GM19468 (cell line): ENCODE data around the gene DNAJC28.
"Not testable (repeated sequence)": the region's sequence is repeated elsewhere in the genome, so short reads cannot be mapped to it uniquely, and the experiment has no call there.

Experiments used
- ATAC-seq: cut with Tn5 transposase; IDR thresholded peaks from one replicate; pipeline ENCODE4 v1.9.1; 2021; ENCODE audit warnings: mild to moderate bottlenecking, moderate library complexity, moderate number of reproducible peaks; ENCODE audit not compliant: unreplicated experiment; ENCODE audit errors: extremely low read depth

Gene DNAJC28

DNA sequence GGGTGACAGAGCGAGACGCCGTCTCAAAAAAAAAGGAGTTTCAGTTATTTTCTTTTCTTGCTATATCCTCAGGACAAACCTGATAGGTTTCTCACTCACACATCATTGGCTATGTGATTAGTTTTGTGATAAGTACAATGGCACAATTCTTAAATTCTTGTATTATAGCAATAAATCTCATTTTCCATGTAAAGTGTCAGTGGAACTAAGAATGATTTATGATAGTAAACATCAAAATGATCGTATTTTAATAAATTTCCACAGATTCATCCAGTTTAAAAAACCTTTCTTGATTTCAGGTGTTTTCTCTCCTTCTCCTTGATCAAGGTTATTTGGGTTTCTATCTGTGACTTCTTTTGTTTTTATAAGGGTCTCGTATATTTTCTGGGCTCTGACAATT lies 3.5 kb downstream of the DNAJC28 start:
- ATAC-seq = no peak

DNA sequence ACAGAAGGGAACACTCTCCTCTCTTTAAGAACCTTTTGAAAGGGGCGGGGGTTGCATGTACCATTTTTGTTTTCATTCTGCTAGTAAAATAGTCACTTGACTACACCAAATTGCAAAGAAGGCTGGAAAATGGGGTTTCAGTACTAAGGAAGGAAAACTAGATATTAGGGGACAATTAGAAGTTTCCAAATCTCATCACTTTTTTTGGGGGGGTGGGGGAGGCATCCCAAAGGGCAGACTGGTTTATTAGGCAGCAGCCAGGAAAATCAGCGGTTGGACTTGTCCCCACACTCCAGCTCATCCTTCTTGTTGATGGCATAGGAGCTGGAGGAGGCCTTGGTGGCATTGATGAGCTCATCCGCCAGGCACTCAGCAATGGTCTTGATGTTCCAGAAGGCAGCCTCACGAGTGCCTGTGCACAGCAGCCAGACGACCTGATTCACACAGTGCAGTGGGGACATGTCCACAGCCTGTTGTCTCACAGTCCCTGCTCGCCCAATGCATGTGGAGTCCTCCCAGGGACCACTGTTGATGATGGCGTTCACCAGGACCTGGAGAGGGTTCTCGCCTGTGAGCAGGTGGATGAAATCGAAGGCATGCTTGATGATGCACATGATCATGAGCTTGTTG lies 10.1 kb downstream of the DNAJC28 start:
- no peak for ATAC-seq

DNA sequence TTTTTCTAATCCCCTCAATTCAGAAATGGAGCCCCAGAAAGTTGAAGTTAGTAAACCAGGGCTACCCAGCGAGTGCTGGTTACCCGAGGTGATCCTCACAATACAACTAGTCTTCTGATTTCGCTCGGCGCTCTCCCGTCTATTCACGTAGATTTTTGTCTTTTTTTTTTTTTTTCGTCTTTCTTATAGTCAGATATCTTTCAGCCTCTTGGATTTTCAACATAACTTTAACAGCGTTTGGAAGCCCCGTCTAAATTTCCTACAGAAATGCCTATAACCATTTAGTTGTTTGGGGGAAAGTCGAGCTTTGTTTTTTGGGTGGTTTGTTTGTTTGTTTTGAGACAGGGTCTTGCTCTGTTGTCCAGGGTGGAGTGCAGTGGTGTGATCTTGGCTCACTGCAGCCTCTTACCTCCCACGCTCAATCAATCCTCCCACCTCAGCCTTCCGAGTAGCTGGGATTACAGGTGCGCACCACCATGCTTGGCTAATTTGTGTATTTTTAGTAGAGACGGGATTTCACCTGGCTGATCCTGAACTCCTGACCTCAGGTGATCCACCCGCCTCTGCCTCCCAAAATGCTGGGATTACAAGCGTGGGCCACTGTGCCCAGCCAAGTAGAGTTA lies 10.9 kb downstream of the DNAJC28 start:
- no peak for ATAC-seq

DNA sequence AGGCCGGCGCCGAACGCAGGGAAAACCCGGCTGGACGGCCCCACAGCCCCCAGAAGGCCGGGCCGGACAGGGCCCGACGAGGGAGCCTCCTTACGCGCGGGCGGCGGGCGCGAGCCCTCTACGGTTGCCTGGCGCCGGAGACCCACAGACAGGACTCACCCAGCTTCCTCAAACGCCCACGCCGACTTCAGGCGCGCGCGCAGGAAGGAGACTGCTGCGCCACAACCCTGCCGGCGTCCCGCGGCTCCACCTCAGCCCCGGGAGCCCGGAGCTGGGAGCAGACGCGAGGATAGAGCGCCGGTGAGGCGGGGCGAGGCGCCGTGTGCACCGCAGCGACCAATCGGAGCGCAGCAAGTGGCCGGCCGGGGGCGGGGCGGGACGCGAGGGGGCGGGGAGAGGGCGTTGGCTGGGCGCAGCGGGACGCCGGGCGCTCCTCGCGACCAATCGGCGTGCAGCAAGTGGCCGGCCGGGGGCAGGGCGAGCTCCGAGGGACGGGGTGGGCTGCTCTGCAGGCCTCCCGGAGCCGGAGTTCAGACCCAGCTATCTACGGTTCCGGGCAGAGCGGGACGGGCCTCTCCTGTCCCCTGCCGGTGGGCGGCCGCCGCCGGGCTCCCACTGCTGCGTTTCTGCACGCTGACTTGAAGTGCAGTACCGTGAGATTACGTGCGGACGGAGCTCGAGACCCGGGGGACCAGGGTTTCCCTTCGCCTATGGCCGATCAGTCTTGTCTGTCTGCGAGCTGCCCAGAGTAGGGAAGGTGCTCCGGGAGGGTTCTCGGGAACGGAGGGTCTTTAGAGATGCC lies 11.6 kb downstream of the DNAJC28 start, which contains the start of gene TMEM50B:
Gene TMEM50B, minus strand, starts transcription at position 296 of the 802 bp plus-strand sequence. CDS start 11,089 bp downstream, outside the sequence.
- ATAC-seq = peak; percentile 88

DNA sequence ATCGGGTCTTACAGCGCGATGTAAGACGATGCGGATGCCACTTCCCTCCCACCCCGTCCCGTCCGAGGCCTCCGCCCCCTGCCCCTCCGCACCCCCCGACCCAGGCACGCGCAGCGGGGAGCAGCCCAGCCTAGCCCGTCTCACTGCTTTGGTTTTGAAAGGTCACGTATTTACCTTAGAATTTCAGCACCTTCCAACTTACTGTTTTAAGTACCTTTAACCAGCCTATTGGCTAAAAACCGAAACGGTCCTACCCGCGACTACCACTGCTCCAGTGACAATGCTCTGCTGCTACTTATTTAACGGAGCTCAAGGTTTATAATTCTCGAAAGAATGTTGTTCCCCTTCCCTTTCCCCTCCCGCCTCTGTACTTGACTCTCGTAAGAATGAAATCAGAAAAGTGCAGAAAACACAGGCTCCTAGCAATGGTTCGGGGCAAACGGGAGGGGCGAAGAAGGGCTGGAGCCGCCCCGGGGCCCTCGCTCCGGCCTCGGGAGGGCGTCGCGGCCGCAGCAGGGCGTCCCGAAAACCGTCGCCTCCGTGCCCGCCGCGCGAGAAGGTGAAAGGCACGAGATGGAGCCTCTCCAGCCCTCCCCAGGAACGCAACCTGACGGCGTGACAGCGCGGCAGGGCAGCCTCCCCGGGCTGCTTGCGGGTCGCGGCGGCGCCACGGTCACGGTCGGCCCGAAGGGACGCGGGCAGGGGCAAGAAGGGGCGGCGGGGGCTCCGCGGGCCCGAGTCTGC lies 12.4 kb downstream of the DNAJC28 start:
- ATAC-seq = no peak

DNA sequence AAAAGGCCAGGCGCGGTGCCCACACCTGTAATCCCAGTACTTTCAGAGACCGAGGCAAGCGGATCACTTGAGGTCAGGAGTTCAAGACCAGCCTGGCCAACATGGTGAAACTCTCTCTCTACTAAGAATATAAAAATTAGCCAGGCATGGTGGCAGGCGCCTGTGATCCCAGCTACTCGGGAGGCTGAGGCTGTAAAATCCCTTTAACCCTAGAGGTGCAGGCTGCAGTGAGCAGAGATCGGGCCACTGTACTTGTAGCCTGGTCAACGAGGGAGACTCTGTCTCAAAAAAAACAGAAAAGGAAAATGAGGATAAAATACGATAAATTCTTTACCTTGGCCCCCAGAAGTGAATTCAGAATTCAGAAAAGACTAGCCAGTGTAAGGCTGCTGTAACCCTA lies 13.3 kb downstream of the DNAJC28 start:
- ATAC-seq = no peak

DNA sequence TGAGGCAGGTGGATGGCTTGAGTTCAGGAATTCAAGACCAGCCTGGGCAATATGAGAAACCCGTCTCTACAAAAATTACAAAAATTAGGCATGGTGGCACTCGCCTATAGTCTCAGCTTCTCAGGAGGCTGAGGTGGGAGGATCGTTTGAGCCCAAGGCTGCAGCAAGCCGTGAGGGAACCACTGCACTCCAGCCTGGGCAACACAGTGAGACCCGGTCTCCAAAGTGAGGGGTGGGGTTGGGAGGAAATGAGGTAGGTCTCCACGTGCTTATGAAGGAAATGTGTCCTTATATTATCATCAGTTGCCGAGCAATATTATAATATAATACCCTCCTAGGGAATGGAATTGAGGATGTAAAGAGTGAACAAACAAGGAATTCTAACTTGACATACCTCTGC lies 14.4 kb downstream of the DNAJC28 start:
- no peak for ATAC-seq

DNA sequence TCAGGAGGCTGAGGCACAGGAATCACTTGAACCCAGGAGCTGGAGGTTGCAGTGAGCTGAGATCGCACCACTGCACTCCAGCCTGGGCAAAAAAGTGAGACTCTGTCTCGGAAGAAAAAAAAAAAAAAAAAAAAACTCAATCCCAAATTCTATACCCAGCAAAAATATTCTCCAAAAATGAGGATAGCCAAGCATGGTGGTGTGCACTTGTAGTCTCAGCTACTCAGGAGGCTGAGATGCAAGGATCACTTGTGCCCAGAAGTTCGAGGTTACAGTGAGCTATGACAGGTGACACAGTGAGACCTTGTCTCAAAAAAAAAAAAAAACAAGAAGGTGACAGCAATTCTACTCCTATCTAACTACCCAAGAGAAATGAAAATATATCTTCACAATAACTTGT lies 18.2 kb downstream of the DNAJC28 start:
- no peak for ATAC-seq

DNA sequence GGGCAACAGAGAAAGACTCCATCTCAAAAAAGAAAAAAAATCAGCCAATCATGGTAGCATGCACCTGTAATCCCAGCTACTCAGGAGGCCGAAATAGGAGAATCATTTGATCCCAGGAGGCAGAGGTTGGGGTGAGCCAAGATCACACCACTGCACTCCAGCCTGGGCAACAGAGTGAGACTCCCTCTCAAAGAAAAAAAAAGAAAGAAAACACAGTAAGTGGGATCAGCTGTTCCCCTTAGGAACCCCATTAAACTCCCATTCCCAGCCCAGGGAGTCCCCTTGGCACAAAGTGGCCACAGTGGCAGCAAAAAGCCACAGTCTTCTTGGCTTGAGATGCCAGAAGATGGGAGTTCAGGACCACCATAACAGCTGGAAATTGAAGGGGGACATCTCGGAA lies 20.8 kb downstream of the DNAJC28 start:
- ATAC-seq = no peak

DNA sequence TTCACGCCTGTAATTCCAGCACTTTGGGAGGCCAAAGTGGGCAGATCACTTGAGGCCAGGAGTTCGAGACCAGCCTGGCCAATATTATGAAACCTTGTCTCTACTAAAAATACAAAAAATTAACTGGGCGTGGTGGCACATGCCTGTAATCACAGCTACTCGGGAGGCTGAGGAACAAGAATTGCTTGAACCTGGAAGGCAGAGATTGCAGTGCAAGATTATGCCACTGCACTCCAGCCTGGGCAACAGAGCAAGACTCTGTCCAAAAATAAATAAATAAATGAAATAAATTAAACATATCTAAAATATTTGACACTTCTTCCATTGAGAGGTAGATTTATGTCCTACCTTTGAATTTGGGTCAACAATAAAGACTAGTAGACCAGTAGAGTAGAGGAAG lies 22.3 kb downstream of the DNAJC28 start:
- ATAC-seq = not testable (repeated sequence)

DNA sequence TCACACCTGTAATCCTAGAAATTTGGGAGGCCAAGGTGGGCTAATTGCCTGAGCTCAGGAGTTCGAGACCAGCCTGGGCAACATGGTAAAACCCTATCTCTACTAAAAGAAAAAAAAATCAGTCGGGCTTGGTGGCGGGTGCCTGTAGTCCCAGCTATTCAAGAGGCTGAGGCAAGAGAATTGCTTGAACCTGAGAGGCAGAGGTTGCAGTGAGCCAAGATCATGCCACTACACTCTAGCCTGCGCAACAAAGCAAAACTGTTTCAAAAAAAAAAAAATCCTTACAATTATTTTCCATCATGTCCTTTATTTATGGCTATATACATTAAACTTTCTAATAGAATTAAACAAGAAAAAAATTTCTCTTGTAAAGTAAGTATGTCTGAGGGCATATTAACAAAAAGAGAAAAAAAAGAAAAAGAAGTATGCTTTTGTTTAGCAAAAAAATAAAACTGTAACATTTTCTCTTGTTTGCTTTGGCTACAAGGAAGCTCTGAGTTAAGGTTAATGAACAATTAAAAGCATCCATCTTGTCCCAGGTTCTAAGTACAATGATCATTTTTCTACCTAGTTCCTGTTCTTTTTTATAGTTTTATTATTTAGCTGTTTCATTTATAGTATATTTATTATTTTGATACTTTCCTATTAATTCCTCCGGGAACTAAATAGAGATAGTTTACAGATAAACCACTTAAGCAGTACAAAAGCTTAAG lies 29.8 kb downstream of the DNAJC28 start:
- no peak for ATAC-seq

DNA sequence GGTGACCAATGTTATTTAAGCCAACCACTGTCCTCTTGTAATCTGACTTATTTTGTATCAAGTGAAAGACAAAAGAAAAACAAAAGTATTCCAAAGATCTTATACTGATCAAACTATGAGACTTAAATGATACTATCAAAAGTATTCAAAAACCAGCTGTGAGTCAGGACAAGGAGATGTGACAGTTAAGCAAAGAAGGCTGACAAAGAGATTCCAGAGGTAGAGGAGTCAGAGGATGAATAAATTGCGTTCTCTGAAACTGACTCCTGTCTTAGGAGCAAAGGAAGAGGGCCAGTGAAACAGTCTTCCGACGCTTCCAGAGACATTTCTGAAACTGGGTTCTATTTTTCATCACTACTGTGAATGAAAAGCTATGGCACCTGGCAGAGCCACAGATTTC lies 32.7 kb downstream of the DNAJC28 start:
- ATAC-seq = no peak

DNA sequence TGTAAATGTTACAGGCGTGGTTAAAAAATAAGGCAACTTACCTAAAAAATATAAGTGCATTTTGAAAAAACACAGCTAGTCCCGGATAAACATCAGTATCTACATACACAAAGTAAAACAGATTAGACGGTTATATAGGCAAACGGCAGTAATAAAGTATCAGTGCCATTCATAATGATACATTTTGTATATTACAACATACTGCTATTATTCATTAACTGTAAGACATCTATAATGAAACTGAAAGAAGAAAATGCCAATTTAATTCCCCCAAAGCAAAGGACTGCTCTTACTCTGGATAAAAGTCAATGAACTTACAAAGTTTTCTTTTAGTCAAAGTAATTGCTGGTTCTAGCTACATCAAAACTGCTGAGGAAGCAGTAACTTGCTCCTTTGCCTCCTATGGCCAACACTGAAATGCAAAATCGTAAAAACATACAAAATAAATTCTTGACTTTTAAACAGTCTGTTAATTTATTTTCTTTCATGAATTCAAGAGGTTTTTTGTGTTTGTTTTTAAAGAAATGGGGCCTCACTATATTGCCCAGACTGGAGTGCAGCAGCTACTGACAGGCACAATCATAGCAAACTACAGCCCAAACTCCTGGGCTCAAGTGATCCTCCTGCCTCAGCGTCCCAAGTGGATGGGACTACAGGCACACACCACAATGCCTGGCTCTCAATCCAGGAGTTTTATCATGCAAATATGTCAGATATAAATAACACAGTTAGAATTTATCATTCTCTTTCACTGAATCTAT lies 35.6 kb downstream of the DNAJC28 start:
- no peak for ATAC-seq

DNA sequence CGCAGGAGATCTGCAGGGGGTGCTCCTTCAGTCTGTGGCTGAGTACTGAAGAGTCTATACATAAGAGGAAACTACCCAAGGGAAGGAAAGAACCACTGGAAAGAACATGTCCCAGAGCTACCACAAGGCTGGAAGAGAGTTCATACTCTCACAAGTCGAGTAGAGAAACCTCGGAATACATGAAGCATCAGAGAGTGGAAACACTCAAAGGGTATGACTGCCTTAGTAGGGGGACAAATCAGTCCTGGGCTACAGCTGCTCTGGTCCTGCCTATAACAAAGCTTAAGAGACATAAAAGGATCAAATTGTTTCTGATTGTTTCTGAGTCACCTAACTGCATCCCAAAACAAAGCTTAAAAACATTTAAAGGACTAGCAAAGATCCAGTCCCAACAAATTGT lies 39.2 kb downstream of the DNAJC28 start:
- no peak for ATAC-seq

DNA sequence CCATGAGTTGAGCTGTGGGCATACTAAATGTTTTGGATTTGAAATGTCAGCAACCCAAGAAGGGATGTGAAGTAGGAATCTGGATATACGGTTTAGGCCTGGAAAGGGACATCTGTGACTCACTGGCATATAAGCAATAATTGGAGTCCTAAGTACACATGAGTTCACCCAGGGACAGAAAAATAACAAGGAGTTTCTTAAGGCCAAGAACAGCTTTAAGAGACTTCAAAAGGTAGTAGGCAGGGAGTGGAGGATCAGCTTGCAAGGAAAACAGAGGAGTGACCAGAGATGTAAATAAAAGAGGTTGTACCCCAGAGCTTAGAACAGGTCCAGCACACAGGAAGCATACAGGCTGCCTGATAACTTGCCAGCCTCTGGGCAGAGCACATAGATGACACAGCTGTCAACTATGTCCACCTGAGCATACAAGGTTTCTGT lies 39.9 kb downstream of the DNAJC28 start:
- no peak for ATAC-seq

DNA sequence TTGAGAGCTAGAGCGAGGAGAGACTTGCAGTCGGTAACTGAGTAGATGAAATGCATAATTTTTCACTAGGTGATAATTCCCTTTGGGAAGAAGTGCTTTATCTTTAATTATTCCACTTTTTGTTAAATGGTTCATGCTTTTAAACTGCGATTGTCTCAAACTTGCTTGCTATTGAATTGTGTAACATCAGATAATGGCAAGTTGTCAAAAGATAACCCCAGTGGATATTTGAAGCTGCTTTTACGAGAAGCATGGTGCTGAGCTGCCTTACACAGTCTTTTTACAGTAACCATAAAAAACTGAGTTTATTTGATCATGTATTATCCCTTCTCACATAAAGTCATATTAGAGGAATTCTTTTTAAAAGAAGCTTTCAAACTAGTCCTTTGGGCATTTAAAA lies 41.9 kb downstream of the DNAJC28 start:
- ATAC-seq = no peak

DNA sequence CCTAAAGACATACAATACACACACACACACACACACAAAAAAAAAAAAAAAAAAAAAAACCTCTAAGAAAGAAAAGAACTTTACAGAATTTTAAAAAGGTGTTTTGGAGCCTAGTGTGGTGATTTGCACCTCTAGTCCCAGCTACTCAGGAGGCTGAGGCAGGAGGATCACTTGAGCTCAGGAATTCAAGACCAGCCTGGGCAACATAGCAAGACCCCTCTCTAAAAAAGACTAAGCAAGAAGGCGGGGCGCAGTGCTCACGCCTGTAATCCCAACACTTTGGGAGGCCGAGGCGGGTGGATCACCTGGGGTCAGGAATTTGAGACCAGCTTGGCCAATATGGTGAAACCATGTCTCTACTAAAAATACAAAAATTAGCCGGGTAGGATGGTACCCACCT lies 44.9 kb downstream of the DNAJC28 start:
- not testable (repeated sequence) for ATAC-seq

DNA sequence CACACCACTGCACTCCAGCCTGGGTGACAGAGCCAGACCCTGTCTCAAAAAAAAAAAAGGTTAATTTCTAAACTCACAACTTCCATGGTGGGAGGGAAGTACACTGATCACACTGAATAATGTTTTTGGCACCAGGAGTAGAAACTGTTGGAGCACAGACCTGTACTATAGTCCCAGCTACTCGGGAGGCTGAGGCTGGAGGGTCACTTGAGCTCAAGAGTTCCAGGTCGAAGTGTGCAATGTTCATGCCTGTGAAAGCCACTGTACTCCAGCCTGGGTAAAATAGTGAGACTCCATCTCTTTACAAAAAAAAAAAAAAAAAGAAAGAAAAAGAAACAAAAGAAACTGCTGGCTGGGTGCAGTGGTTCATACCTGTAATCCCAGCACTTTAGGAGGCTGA lies 47.0 kb downstream of the DNAJC28 start:
- ATAC-seq = no peak

DNA sequence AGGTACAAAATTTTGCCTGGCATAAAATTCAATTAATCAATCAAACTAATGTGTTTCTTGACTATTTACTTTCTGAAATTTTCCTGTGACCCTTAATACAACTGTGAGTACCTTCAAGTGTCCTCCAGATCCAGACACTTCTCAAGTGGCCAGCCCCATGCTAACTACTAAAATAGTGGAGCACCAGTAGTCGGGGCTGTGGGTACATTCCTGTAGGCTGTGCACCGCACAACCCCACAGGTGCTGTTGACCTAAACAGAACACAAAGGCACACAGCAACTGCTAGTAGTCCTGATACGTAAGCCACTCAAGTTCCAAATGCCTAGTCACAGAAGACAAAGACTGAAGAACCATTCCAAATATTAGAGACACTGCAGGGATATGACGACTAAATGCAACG lies 48.3 kb downstream of the DNAJC28 start:
- no peak for ATAC-seq
